SK-N-SH treated with all-trans-retinoic acid at 6 μM for 48 hours (cell line): ENCODE results near the gene ACKR3.

Experiments used
- ESRRG ChIP-seq: fragments of 250-450 bp; sonication (Bioruptor Pico); IDR thresholded peaks from 2 replicates; pipeline ENCODE4 v1.6.1; 2021; ENCODE audit warnings: mild to moderate bottlenecking
- PATZ1 ChIP-seq: fragments of 250-450 bp; sonication (Bioruptor Pico); IDR thresholded peaks from 2 replicates; pipeline ENCODE4 v1.8.0; 2020; ENCODE audit warnings: mild to moderate bottlenecking, moderate library complexity, borderline replicate concordance
- TCF4 ChIP-seq: fragments of 250-450 bp; sonication (Bioruptor Pico); IDR thresholded peaks from 2 replicates; pipeline ENCODE4 v1.8.0; 2021; ENCODE audit warnings: mild to moderate bottlenecking, moderate library complexity, borderline replicate concordance
- ZNF565 ChIP-seq: fragments of 450-650 bp; formaldehyde crosslinking; conservative IDR thresholded peaks from 2 replicates; pipeline ENCODE4 v1.5.0; 2020; ENCODE audit warnings: low read depth, mild to moderate bottlenecking, moderate library complexity
- ZNF70 ChIP-seq: fragments of 450-650 bp; formaldehyde crosslinking; IDR thresholded peaks from 2 replicates; pipeline ENCODE4 v1.5.0; 2020; ENCODE audit warnings: mild to moderate bottlenecking, moderate library complexity
- ZNF8 ChIP-seq: fragments of 450-650 bp; formaldehyde crosslinking; IDR thresholded peaks from 2 replicates; pipeline ENCODE4 v1.5.0; 2020; ENCODE audit warnings: mild to moderate bottlenecking, moderate library complexity

- TF ChIP-seq ZNF565 (CRISPR knock-in tag) (no peak), PATZ1 (CRISPR knock-in tag) (no peak), ZNF70 (CRISPR knock-in tag) (no peak), ESRRG (CRISPR knock-in tag) (no peak), ZNF8 (CRISPR knock-in tag) (no peak), TCF4 (no peak)
These were observed 31.9 kb downstream of the ACKR3 start for GRCh38 chr2:236601316-236602202.
